Activated T-helper 2 cell treated with anti-CD3 and anti-CD28 coated beads, Interferon-gamma antibody, Interleukin-2, Interleukin-4, amounts not matched to agents 10 μg/mL and 5 μg/mL and 100 μg/mL, durations not matched to agents 14 hours and 24 hours and 36 hours (primary cell): ENCODE data around the gene EIF3D. TPM values are rescaled to one million over a fixed set of nuclear protein-coding genes. Genes with fewer than 3 reads are reported as not detected.

ENCODE experiments used
- DNase-seq: peaks from one replicate; pipeline ENCODE4 v3.0.0; 2021; ENCODE audit warnings: low spot score
- H3K27ac Mint-ChIP-seq: one replicate; pipeline ENCODE4 v1.8.0; 2021; ENCODE audit warnings: mixed read lengths
- H3K27me3 Mint-ChIP-seq: one replicate; pipeline ENCODE4 v1.8.0; 2021; ENCODE audit warnings: low read depth, mixed read lengths
- H3K36me3 Mint-ChIP-seq: one replicate; pipeline ENCODE4 v1.8.0; 2021; ENCODE audit warnings: low read depth, mixed read lengths
- H3K4me1 Mint-ChIP-seq: one replicate; pipeline ENCODE4 v1.8.0; 2021; ENCODE audit warnings: low read depth, mixed read lengths
- H3K4me3 Mint-ChIP-seq: one replicate; pipeline ENCODE4 v1.8.0; 2021; ENCODE audit warnings: low read depth, mild to moderate bottlenecking, moderate library complexity, mixed read lengths
- H3K9me3 Mint-ChIP-seq: one replicate; pipeline ENCODE4 v1.8.0; 2021; ENCODE audit warnings: mixed read lengths
- intact Hi-C: fragments of 100-400 bp; cut with micrococcal nuclease; formaldehyde crosslinking; loops from one replicate; pipeline ENCODE4 v1.15.1; 2023
- total RNA-seq: library from RNA; stranded (reverse); gene quantifications from 2 replicates; pipeline ENCODE4 v1.2.3, GENCODE V29; 2022

EIF3D gene
- total RNA-seq, 1 donor from 2014 or later = 300 TPM

GRCh38 chr22:36512991-36513390 lies 16.0 kb downstream of the EIF3D start:
- Mint-ChIP-seq H3K9me3 (no peaks in the 10 kb centered on the region), H3K27ac (no peak overlapping the region), H3K27me3 (no peaks in the 10 kb centered on the region), H3K4me1 (no peaks in the 10 kb centered on the region), H3K36me3 (peaks cover 73% of the 10 kb centered on the region), H3K4me3 (no peak overlapping the region)
- DNase-seq = no peak
- intact Hi-C loops = no loop called here

- intact Hi-C loops = no loop called here
- Mint-ChIP-seq H3K4me1 (peaks cover 3% of the 10 kb centered on the region), H3K27ac (no peak overlapping the region), H3K36me3 (peaks cover 68% of the 10 kb centered on the region), H3K27me3 (no peaks in the 10 kb centered on the region), H3K4me3 (no peak overlapping the region), H3K9me3 (no peaks in the 10 kb centered on the region)
- DNase-seq = no peak
Observed at GRCh38 chr22:36512333-36512732, 16.6 kb downstream of the EIF3D start.

GRCh38 chr22:36510966-36511881 lies 17.7 kb downstream of the EIF3D start:
- H3K4me3 Mint-ChIP-seq = no peak overlapping the region
- peaks cover 57% of the 10 kb centered on the region for H3K36me3 Mint-ChIP-seq
- no peak for DNase-seq
- no peaks in the 10 kb centered on the region for H3K27me3 Mint-ChIP-seq
- intact Hi-C loops = no loop called here
- peaks cover 5% of the 10 kb centered on the region for H3K4me1 Mint-ChIP-seq
- no peaks in the 10 kb centered on the region for H3K9me3 Mint-ChIP-seq
- H3K27ac Mint-ChIP-seq = no peak overlapping the region

- Mint-ChIP-seq H3K9me3 (no peaks in the 10 kb centered on the region), H3K4me3 (no peak overlapping the region), H3K27me3 (no peaks in the 10 kb centered on the region), H3K27ac (no peak overlapping the region), H3K4me1 (peaks cover 5% of the 10 kb centered on the region), H3K36me3 (peaks cover 49% of the 10 kb centered on the region)
- no peak for DNase-seq
- intact Hi-C loops = no loop called here
Observed at GRCh38 chr22:36510384-36510783, 18.6 kb downstream of the EIF3D start.

GRCh38 chr22:36507518-36508010 lies 21.4 kb downstream of the EIF3D start:
- no peak for DNase-seq
- H3K27ac Mint-ChIP-seq = no peak overlapping the region
- peaks cover 30% of the 10 kb centered on the region for H3K36me3 Mint-ChIP-seq
- intact Hi-C loops = no loop called here
- H3K27me3 Mint-ChIP-seq = no peaks in the 10 kb centered on the region
- H3K4me1 Mint-ChIP-seq = peaks cover 5% of the 10 kb centered on the region
- peak overlapping the region; percentile 72 for H3K4me3 Mint-ChIP-seq
- no peaks in the 10 kb centered on the region for H3K9me3 Mint-ChIP-seq

- Mint-ChIP-seq H3K27ac (no peak within 1 kb of the TSS), H3K9me3 (no peaks in the 10 kb centered on the region), H3K36me3 (peaks cover 23% of the 10 kb centered on the region), H3K4me1 (peaks cover 5% of the 10 kb centered on the region), H3K4me3 (peak within 1 kb of the TSS; percentile 72), H3K27me3 (no peaks in the 10 kb centered on the region)
- DNase-seq = peak; percentile 92
- intact Hi-C loops = no loop called here
Observed at GRCh38 chr22:36506637-36507517, 22.1 kb downstream of the EIF3D start, which contains the start of gene FOXRED2. Gene FOXRED2 (minus strand): TSS chr22:36507040. CDS start chr22:36506422, 618 bp downstream.

GRCh38 chr22:36505998-36506635 lies 22.8 kb downstream of the EIF3D start:
- Mint-ChIP-seq H3K9me3 (no peaks in the 10 kb centered on the region), H3K36me3 (peaks cover 18% of the 10 kb centered on the region), H3K4me1 (peaks cover 5% of the 10 kb centered on the region), H3K4me3 (peak overlapping the region; percentile 72), H3K27me3 (no peaks in the 10 kb centered on the region), H3K27ac (no peak overlapping the region)
- no peak for DNase-seq
- intact Hi-C loops = no loop called here

- intact Hi-C loops = no loop called here
- peaks cover 3% of the 10 kb centered on the region for H3K4me1 Mint-ChIP-seq
- H3K36me3 Mint-ChIP-seq = peaks cover 21% of the 10 kb centered on the region
- H3K9me3 Mint-ChIP-seq = no peaks in the 10 kb centered on the region
- H3K4me3 Mint-ChIP-seq = no peak overlapping the region
- no peak overlapping the region for H3K27ac Mint-ChIP-seq
- H3K27me3 Mint-ChIP-seq = no peaks in the 10 kb centered on the region
- no peak for DNase-seq
Observed at GRCh38 chr22:36497910-36498665, 30.9 kb downstream of the EIF3D start.

GRCh38 chr22:36493690-36494110 lies 35.3 kb downstream of the EIF3D start:
- no peak for DNase-seq
- Mint-ChIP-seq H3K4me1 (peaks cover 3% of the 10 kb centered on the region), H3K27ac (no peak overlapping the region), H3K4me3 (no peak overlapping the region), H3K9me3 (no peaks in the 10 kb centered on the region), H3K36me3 (peaks cover 26% of the 10 kb centered on the region), H3K27me3 (no peaks in the 10 kb centered on the region)
- intact Hi-C loops = no loop called here

GRCh38 chr22:36492109-36492508 lies 36.9 kb downstream of the EIF3D start:
- H3K27ac Mint-ChIP-seq = no peak overlapping the region
- intact Hi-C loops = no loop called here
- no peaks in the 10 kb centered on the region for H3K9me3 Mint-ChIP-seq
- DNase-seq = no peak
- H3K4me3 Mint-ChIP-seq = no peak overlapping the region
- H3K27me3 Mint-ChIP-seq = no peaks in the 10 kb centered on the region
- peaks cover 27% of the 10 kb centered on the region for H3K36me3 Mint-ChIP-seq
- peaks cover 3% of the 10 kb centered on the region for H3K4me1 Mint-ChIP-seq

- no peak for DNase-seq
- intact Hi-C loops = no loop called here
- no peaks in the 10 kb centered on the region for H3K27me3 Mint-ChIP-seq
- peaks cover 27% of the 10 kb centered on the region for H3K36me3 Mint-ChIP-seq
- no peaks in the 10 kb centered on the region for H3K9me3 Mint-ChIP-seq
- H3K4me1 Mint-ChIP-seq = peaks cover 6% of the 10 kb centered on the region
- H3K4me3 Mint-ChIP-seq = no peak overlapping the region
- no peak overlapping the region for H3K27ac Mint-ChIP-seq
Observed at GRCh38 chr22:36491155-36491554, 37.8 kb downstream of the EIF3D start.
